Keratinocyte (primary cell): ENCODE measurements around the gene SRCIN1. TPM values are rescaled to one million over a fixed set of nuclear protein-coding genes. Genes with fewer than 3 reads are reported as not detected.

Source experiments
- DNase-seq: peaks from one replicate; pipeline ENCODE4 v3.0.0-alpha.2; 2011; ENCODE audit warnings: low read depth, missing footprints, low spot score
- FAIRE-seq: peaks from 2 replicates; lab custom pipeline; 2011; peaks lifted over from hg19 to GRCh38; lab: Jason Lieb, UNC
- H2AFZ ChIP-seq: 2 replicates; pipeline ENCODE4 v1.6.0; 2012; ENCODE audit warnings: low read length, control low read depth, inconsistent platforms; ENCODE audit not compliant: control insufficient read depth
- H3K27ac ChIP-seq: 2 replicates; pipeline ENCODE4 v1.5.1; 2011; ENCODE audit warnings: low read length; ENCODE audit not compliant: control insufficient read depth, insufficient read depth
- H3K27me3 ChIP-seq: 3 replicates; pipeline ENCODE4 v1.6.0; 2011; ENCODE audit warnings: low read length; ENCODE audit not compliant: control insufficient read depth, insufficient read depth; ENCODE audit errors: extremely low read depth
- H3K36me3 ChIP-seq, 2 experiments: 2 replicates in 1 of 2; 3 replicates in 1 of 2; pipeline ENCODE4 v1.5.1; 2011; ENCODE audit warnings: low read length in 2 of 2, mild to moderate bottlenecking in 1 of 2; ENCODE audit not compliant: control insufficient read depth in 2 of 2, insufficient read depth in 2 of 2; ENCODE audit errors: extremely low read depth in 1 of 2
- H3K4me1 ChIP-seq: 3 replicates; pipeline ENCODE4 v1.5.1; 2011; ENCODE audit warnings: low read length; ENCODE audit not compliant: control insufficient read depth, insufficient read depth; ENCODE audit errors: extremely low read depth
- H3K4me2 ChIP-seq: 3 replicates; pipeline ENCODE4 v1.6.0; 2011; ENCODE audit warnings: low read depth, low read length; ENCODE audit not compliant: control insufficient read depth, insufficient read depth; ENCODE audit errors: extremely low read depth
- H3K4me3 ChIP-seq, 3 experiments: fragments of 200-600 bp in 1 of 3; sonication (generic) in 1 of 3; 2 replicates in 2 of 3; 3 replicates in 1 of 3; pipeline ENCODE4 v1.5.1; 2011 to 2016; ENCODE audit warnings: low read length in 3 of 3, mild to moderate bottlenecking in 3 of 3, control low read depth in 2 of 3, inconsistent platforms in 1 of 3, low read depth in 1 of 3, mixed read lengths in 1 of 3, mixed run types in 1 of 3, moderate library complexity in 1 of 3; ENCODE audit not compliant: control insufficient read depth in 2 of 3, insufficient read depth in 2 of 3; ENCODE audit errors: extremely low read depth in 1 of 3
- H3K79me2 ChIP-seq: 2 replicates; pipeline ENCODE4 v1.6.0; 2012; ENCODE audit warnings: low read length; ENCODE audit not compliant: control insufficient read depth, insufficient read depth
- H3K9ac ChIP-seq: 3 replicates; pipeline ENCODE4 v1.6.0; 2011; ENCODE audit warnings: low read length; ENCODE audit not compliant: control insufficient read depth, insufficient read depth; ENCODE audit errors: extremely low read depth
- H3K9me1 ChIP-seq: 3 replicates; pipeline ENCODE4 v1.6.0; 2011; ENCODE audit warnings: low read length; ENCODE audit not compliant: control insufficient read depth, insufficient read depth; ENCODE audit errors: extremely low read depth
- H3K9me3 ChIP-seq: 2 replicates; pipeline ENCODE4 v1.5.1; 2012; ENCODE audit warnings: low read depth, low read length; ENCODE audit not compliant: control insufficient read depth
- H4K20me1 ChIP-seq: 3 replicates; pipeline ENCODE4 v1.6.0; 2011; ENCODE audit warnings: low read length; ENCODE audit not compliant: control insufficient read depth, insufficient read depth; ENCODE audit errors: extremely low read depth
- CTCF ChIP-seq, 3 experiments: IDR thresholded peaks in 1 of 3; conservative IDR thresholded peaks in 1 of 3; optimal IDR thresholded peaks in 1 of 3; 2 replicates in 2 of 3; 3 replicates in 1 of 3; pipeline versions ENCODE3 to v1.5.1; 2011; ENCODE audit warnings: low read length in 3 of 3, mild to moderate bottlenecking in 3 of 3, moderate library complexity in 2 of 3, control low read depth in 1 of 3, inconsistent platforms in 1 of 3; ENCODE audit not compliant: insufficient read depth in 2 of 3; ENCODE audit errors: extremely low read depth in 1 of 3
- EZH2 ChIP-seq: IDR thresholded peaks from one replicate; pipeline ENCODE4 v1.6.1; 2012; ENCODE audit warnings: inconsistent platforms, mild to moderate bottlenecking, low read length, moderate library complexity
- dilution Hi-C: fragments of 300-500 bp; cut with MboI; formaldehyde crosslinking; loops from one replicate; pipeline ENCODE4 v1.7.0; 2020; ENCODE audit warnings: low sequenced_read_pairs; ENCODE audit not compliant: extremely low pct_ligation_motif_present
- polyA plus RNA-seq, 5 experiments: library from polyadenylated mRNA; depleted of rRNA in 3 of 5; stranded (reverse) in 3 of 5; stranded (forward) in 1 of 5; unstranded in 1 of 5; fragments of >200 nt; gene quantifications; 1 replicate in 1 of 5; 2 replicates in 3 of 5; 3 replicates in 1 of 5; pipeline versions ENCODE4 v1.2.1 to v1.2.3, GENCODE V29; 2011 to 2012; ENCODE audit warnings: missing spikeins in 2 of 5, low read depth in 1 of 5, low replicate concordance in 1 of 5

Gene SRCIN1
- polyA plus RNA-seq, 1 donor (not counting 4 experiments of a cell fraction or from before 2014, with no cell fraction given), result 0.37 TPM

- dilution Hi-C loops, result no loop called here
- no peaks in the 10 kb centered on the region for H3K9me3 ChIP-seq
- no peaks in the 10 kb centered on the region for H4K20me1 ChIP-seq
- H3K4me1 ChIP-seq, result peaks cover 4% of the 10 kb centered on the region
- no peak overlapping the region for H3K4me2 ChIP-seq
- no peaks in the 10 kb centered on the region for H3K9me1 ChIP-seq
- no peak overlapping the region for H2AFZ ChIP-seq
- H3K9ac ChIP-seq, result no peak overlapping the region
- no peak overlapping the region for H3K4me3 ChIP-seq
- no peaks in the 10 kb centered on the region for H3K79me2 ChIP-seq
- no peak overlapping the region for H3K27ac ChIP-seq
- no peaks in the 10 kb centered on the region for H3K36me3 ChIP-seq
- no peak for DNase-seq
- no peak for FAIRE-seq
- H3K27me3 ChIP-seq, result peaks cover 87% of the 10 kb centered on the region
- TF ChIP-seq EZH2, result no peak
- TF ChIP-seq CTCF (optimal IDR thresholded peaks at IDR 0.05 in 1 of 3, IDR thresholded peaks at IDR 0.05 in 1 of 3, conservative IDR thresholded peaks at IDR 0.05 in 1 of 3; ENCODE audit: extremely low read depth in 1 of 3, insufficient read depth in 2 of 3, low read length in 3 of 3), result peak in 1 of 3 experiments; percentile 34
These were observed 1.0 kb downstream of the SRCIN1 start for GRCh38 chr17:38604479-38605403.

GRCh38 chr17:38603786-38604478, 1.8 kb downstream of the SRCIN1 start:
- H3K36me3 ChIP-seq, result no peaks in the 10 kb centered on the region
- dilution Hi-C loops, result no loop called here
- DNase-seq (no peak), FAIRE-seq (no peak)
- H3K27me3 ChIP-seq, result peaks cover 81% of the 10 kb centered on the region
- no peak for TF ChIP-seq CTCF (optimal IDR thresholded peaks at IDR 0.05 in 1 of 3, IDR thresholded peaks at IDR 0.05 in 1 of 3, conservative IDR thresholded peaks at IDR 0.05 in 1 of 3; ENCODE audit: extremely low read depth in 1 of 3, insufficient read depth in 2 of 3, low read length in 3 of 3)
- TF ChIP-seq EZH2, result no peak
- no peaks in the 10 kb centered on the region for H3K79me2 ChIP-seq
- no peak overlapping the region for H3K9ac ChIP-seq
- no peaks in the 10 kb centered on the region for H3K9me3 ChIP-seq
- H3K4me1 ChIP-seq, result peaks cover 4% of the 10 kb centered on the region
- no peaks in the 10 kb centered on the region for H4K20me1 ChIP-seq
- H3K4me2 ChIP-seq, result no peak overlapping the region
- no peak overlapping the region for H3K27ac ChIP-seq
- no peak overlapping the region for H2AFZ ChIP-seq
- H3K9me1 ChIP-seq, result no peaks in the 10 kb centered on the region
- H3K4me3 ChIP-seq, result no peak overlapping the region
